ENCODE results near the gene SH3PXD2A.

The SH3PXD2A gene

GRCh38 chr10:103622935-103623574 lies 232.3 kb downstream of the SH3PXD2A start:
- H3K4me3 ChIP-seq (ENCODE audit: low read length) = no peak overlapping the region
- H3K4me1 ChIP-seq (ENCODE audit: control insufficient read depth, insufficient read depth, low read length) = peaks cover 20% of the 10 kb centered on the region
- H3K27me3 ChIP-seq (ENCODE audit: control insufficient read depth, insufficient read depth, low read length) = no peaks in the 10 kb centered on the region
- no peak overlapping the region for H3K27ac ChIP-seq (ENCODE audit: low read depth, low read length)
- H3K36me3 ChIP-seq (ENCODE audit: control insufficient read depth, insufficient read depth, low read length) = peaks cover 54% of the 10 kb centered on the region
- H3K9ac ChIP-seq (ENCODE audit: low read length) = no peak overlapping the region

DNA sequence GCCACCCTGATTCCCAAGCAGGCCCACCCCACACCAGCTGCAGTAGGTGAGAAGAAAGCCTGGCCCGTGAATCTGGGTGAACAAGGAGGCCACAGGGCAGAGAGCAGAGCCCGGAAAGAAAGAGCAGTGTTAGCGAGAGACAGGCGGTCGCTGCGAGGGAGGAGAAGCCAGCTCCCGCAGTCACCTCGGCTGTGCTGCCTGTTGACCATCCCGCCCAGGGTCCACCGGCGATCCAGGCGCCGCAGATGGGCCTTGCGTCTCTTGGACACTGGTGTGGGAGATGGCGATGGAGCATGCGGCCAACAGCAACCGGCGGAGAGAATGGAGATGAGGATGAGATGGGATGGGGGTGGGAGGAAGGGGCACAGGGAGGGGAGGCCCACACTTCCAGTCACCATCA lies 233.1 kb downstream of the SH3PXD2A start:
- Histone ChIP-seq H3K27me3 (ENCODE audit: control insufficient read depth, insufficient read depth, low read length) (no peaks in the 10 kb centered on the region), H3K36me3 (ENCODE audit: control insufficient read depth, insufficient read depth, low read length) (peaks cover 49% of the 10 kb centered on the region), H3K4me3 (ENCODE audit: low read length) (no peak overlapping the region), H3K9ac (ENCODE audit: low read length) (no peak overlapping the region), H3K4me1 (ENCODE audit: control insufficient read depth, insufficient read depth, low read length) (peaks cover 20% of the 10 kb centered on the region), H3K27ac (ENCODE audit: low read depth, low read length) (peak overlapping the region; percentile 24)

DNA sequence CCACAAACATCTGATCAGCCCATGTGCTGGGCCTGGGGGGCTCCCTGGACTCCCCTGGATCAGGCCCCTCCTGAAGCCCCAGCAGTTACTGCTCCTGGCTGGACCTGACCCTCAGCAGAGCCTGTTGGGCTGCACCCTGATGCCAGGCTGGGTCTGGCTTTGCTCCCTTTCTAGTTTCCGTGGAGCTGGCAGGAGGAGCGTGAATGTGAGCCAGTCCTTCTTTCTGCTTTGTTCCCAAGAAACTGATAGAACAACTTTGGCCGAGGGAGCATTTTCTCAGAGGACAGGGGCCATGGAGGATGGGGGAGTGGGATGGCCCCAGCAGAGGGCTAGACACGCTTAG lies 233.6 kb downstream of the SH3PXD2A start:
- H3K4me3 ChIP-seq (ENCODE audit: low read length) = no peak overlapping the region
- peak overlapping the region; percentile 24 for H3K27ac ChIP-seq (ENCODE audit: low read depth, low read length)
- peaks cover 44% of the 10 kb centered on the region for H3K36me3 ChIP-seq (ENCODE audit: control insufficient read depth, insufficient read depth, low read length)
- no peak overlapping the region for H3K9ac ChIP-seq (ENCODE audit: low read length)
- no peaks in the 10 kb centered on the region for H3K27me3 ChIP-seq (ENCODE audit: control insufficient read depth, insufficient read depth, low read length)
- H3K4me1 ChIP-seq (ENCODE audit: control insufficient read depth, insufficient read depth, low read length) = peaks cover 20% of the 10 kb centered on the region

DNA sequence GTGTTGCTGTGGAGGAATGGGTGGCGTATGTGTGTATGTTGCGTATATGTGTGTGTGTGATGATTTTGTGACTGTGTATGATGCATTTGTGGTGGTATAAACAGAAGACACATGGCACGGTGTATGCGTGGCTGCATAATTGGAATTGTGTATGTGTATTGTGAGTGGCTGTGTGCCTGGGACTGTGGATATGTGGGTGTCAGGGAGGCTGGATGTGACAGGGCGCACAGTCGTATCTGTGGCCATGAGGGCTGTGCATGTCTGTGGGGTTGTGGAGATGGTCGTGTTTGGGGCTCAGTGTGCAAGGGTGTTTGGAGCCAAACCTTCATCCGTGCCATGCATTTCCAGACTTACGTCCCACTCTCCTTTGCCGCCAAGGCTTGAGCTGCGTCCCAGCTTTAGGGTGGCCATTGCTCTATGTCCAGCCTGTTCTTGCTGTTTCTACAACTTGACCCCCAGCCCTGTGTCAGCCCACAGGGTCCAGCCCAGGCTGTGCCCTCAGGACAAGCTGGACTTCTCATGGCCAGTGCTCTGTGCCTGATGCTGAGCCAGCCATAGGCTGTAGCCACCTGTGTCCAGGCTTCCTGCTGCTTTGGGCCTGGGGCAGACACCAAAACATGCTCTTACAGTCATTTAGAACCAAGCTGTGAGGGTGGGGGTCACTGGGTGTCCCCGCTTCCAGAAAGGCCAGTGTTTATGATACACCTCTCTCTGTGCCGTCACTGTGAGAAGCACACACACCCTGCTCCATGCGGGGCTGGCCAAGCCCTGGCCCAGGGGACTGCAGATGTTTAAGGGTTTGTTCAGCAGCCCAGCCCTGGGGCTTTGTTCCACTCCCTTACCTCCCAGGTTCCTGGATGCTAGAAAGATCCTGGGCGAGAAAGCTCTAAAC lies 234.2 kb downstream of the SH3PXD2A start:
- H3K36me3 ChIP-seq (ENCODE audit: control insufficient read depth, insufficient read depth, low read length) = peaks cover 42% of the 10 kb centered on the region
- H3K4me1 ChIP-seq (ENCODE audit: control insufficient read depth, insufficient read depth, low read length) = peaks cover 20% of the 10 kb centered on the region
- peak overlapping the region; percentile 10 for H3K27ac ChIP-seq (ENCODE audit: low read depth, low read length)
- H3K27me3 ChIP-seq (ENCODE audit: control insufficient read depth, insufficient read depth, low read length) = no peaks in the 10 kb centered on the region
- no peak overlapping the region for H3K4me3 ChIP-seq (ENCODE audit: low read length)
- no peak overlapping the region for H3K9ac ChIP-seq (ENCODE audit: low read length)

- H3K4me1 ChIP-seq (ENCODE audit: control insufficient read depth, insufficient read depth, low read length) = peaks cover 20% of the 10 kb centered on the region
- no peaks in the 10 kb centered on the region for H3K27me3 ChIP-seq (ENCODE audit: control insufficient read depth, insufficient read depth, low read length)
- no peak overlapping the region for H3K4me3 ChIP-seq (ENCODE audit: low read length)
- no peak overlapping the region for H3K9ac ChIP-seq (ENCODE audit: low read length)
- peak overlapping the region; percentile 27 for H3K27ac ChIP-seq (ENCODE audit: low read depth, low read length)
- H3K36me3 ChIP-seq (ENCODE audit: control insufficient read depth, insufficient read depth, low read length) = peaks cover 36% of the 10 kb centered on the region
These were observed 235.0 kb downstream of the SH3PXD2A start for GRCh38 chr10:103620352-103620740.

- H3K4me3 ChIP-seq (ENCODE audit: low read length) = no peak overlapping the region
- H3K36me3 ChIP-seq (ENCODE audit: control insufficient read depth, insufficient read depth, low read length) = peaks cover 29% of the 10 kb centered on the region
- peak overlapping the region; percentile 27 for H3K27ac ChIP-seq (ENCODE audit: low read depth, low read length)
- H3K4me1 ChIP-seq (ENCODE audit: control insufficient read depth, insufficient read depth, low read length) = peaks cover 20% of the 10 kb centered on the region
- no peak overlapping the region for H3K9ac ChIP-seq (ENCODE audit: low read length)
- H3K27me3 ChIP-seq (ENCODE audit: control insufficient read depth, insufficient read depth, low read length) = no peaks in the 10 kb centered on the region
These were observed 235.7 kb downstream of the SH3PXD2A start for GRCh38 chr10:103619424-103620351.

GRCh38 chr10:103618575-103619423 lies 236.6 kb downstream of the SH3PXD2A start:
- H3K27ac ChIP-seq (ENCODE audit: low read depth, low read length) = peak overlapping the region; percentile 40
- H3K4me1 ChIP-seq (ENCODE audit: control insufficient read depth, insufficient read depth, low read length) = peaks cover 20% of the 10 kb centered on the region
- no peak overlapping the region for H3K9ac ChIP-seq (ENCODE audit: low read length)
- H3K36me3 ChIP-seq (ENCODE audit: control insufficient read depth, insufficient read depth, low read length) = peaks cover 23% of the 10 kb centered on the region
- H3K4me3 ChIP-seq (ENCODE audit: low read length) = no peak overlapping the region
- H3K27me3 ChIP-seq (ENCODE audit: control insufficient read depth, insufficient read depth, low read length) = no peaks in the 10 kb centered on the region

DNA sequence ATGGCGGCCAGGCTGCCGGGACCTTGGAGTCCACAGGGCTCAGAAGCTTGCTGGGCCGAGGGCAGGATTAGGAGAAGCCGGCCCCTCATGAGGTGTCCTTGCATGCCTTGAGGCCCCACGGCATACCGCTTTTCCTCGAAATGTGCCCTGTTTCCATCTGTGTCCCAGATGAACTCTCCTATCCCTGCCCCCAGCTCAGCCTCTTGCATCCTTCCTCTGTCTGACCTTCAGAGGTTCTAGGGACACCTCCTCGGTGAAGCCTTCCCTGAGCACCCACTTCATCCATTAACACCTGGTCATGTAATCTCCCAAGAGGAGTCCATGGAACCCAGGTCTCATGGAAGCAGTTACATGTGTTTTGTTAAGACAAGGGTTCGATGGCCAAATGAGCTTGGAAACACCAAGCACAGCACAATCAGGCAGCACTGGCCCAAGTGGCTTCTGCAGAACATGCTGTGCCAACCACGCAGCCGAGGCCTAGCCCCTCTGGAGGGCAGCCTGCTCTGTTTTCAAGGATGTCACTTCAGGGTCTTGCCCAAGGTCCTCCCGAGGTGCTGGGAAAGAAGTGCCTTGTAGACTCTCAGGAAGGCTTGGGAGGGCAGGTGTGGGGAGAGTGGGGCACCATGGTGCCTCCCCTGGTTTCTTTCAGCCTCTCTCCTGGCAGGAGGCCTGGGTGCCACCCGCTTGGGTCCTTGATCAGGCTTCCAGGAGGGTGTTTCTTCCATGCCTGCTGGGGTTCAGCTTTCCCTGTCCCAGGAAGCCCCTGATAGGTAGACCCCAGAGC lies 237.6 kb downstream of the SH3PXD2A start:
- no peak overlapping the region for H3K27ac ChIP-seq (ENCODE audit: low read depth, low read length)
- H3K4me1 ChIP-seq (ENCODE audit: control insufficient read depth, insufficient read depth, low read length) = peaks cover 20% of the 10 kb centered on the region
- no peak overlapping the region for H3K4me3 ChIP-seq (ENCODE audit: low read length)

DNA sequence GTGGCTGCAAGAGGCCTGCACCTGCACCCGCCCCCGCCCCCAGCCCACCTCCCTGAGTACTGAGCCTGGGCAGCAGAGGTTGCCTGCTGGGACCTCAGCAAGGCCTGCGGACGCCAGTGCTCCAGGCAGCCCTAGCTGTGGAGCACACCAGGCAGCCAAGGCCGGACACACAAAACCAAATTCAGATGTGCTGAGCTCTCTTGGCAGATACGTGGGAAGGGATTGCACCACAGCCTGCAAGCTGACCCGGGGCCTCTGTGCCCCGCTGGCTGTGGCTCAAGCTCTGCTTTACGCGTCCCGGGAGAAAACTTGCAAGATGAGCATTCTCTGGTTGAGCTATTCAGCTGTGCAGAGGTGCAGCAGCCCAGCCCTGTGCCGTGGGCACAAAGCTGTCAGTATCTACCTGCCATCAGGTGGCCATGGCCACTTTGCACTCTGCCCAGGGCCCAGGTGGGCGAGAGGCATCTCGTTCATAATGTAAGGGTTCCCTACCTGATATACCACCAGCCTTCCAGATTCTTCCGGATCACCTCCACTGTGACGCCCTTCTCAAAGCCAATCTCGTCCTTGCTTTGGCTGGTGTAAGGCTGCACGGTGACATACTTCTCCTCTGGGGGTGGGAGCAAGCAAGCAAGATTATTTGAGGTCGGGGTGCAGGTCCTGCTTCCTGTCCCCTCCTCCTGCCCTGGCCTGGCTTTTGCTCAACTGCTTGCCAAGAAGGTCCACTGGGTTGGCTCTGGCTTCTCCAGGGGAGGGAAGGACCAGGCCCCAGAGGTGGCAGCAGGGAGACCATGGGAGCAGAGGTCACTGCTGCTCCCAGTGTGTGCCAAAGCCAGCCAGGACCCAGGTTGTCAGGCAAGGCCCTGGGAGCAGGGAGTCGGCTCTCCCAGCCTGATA lies 238.4 kb downstream of the SH3PXD2A start:
- H3K4me1 ChIP-seq (ENCODE audit: control insufficient read depth, insufficient read depth, low read length) = peaks cover 20% of the 10 kb centered on the region
- H3K27me3 ChIP-seq (ENCODE audit: control insufficient read depth, insufficient read depth, low read length) = no peaks in the 10 kb centered on the region
- peaks cover 33% of the 10 kb centered on the region for H3K36me3 ChIP-seq (ENCODE audit: control insufficient read depth, insufficient read depth, low read length)
- H3K27ac ChIP-seq (ENCODE audit: low read depth, low read length) = no peak overlapping the region
- no peak overlapping the region for H3K9ac ChIP-seq (ENCODE audit: low read length)
- no peak overlapping the region for H3K4me3 ChIP-seq (ENCODE audit: low read length)

More for the DNA sequence above, 237.6 kb downstream of the SH3PXD2A start:
- no peaks in the 10 kb centered on the region for H3K27me3 ChIP-seq (ENCODE audit: control insufficient read depth, insufficient read depth, low read length)
- H3K9ac ChIP-seq (ENCODE audit: low read length) = no peak overlapping the region
- peaks cover 28% of the 10 kb centered on the region for H3K36me3 ChIP-seq (ENCODE audit: control insufficient read depth, insufficient read depth, low read length)

DNA sequence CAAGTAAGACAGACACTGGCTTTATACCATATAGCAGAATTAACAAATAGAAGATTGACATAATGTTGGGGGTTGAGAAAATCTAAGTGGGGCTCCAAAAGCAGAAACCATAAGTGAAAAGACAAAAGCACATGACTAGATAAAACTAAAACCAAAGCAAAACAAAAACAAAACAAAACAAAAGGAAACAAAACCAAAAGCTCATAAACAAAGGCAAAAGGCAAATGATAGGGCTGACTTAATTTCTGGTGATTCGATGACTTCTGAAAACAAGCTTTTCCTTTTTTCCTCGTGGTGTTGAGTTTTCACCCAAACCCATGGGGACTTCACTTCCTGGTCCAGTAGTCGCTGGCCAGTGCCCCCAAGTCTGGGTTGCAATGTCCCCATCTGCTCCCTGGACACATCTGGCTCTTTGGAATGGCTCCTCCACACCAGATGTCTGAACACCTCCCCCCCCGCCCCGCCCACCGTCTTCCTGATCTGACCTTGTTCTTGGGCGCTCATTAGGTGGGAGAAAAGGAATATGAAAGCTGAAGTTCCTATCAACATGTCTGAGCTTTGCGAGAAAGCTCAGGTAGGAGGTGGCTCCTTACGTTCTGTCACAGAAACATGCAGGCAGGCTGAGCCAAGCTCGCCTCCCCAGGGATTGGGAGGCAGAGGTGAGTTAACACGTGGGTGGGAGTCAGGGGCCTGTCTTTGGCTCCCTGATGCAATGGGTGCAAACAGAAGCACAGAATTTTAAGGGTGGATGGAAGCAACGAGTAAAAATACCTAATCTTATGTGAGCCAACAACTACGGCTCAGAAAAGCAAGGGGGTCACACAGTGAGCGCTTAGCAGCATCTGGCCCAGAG lies 240.8 kb downstream of the SH3PXD2A start:
- peaks cover 40% of the 10 kb centered on the region for H3K36me3 ChIP-seq (ENCODE audit: control insufficient read depth, insufficient read depth, low read length)
- H3K4me3 ChIP-seq (ENCODE audit: low read length) = no peak overlapping the region
- H3K27ac ChIP-seq (ENCODE audit: low read depth, low read length) = no peak overlapping the region
- peaks cover 12% of the 10 kb centered on the region for H3K4me1 ChIP-seq (ENCODE audit: control insufficient read depth, insufficient read depth, low read length)
- H3K9ac ChIP-seq (ENCODE audit: low read length) = no peak overlapping the region
- no peaks in the 10 kb centered on the region for H3K27me3 ChIP-seq (ENCODE audit: control insufficient read depth, insufficient read depth, low read length)

All from rectal smooth muscle tissue (tissue), 1 donor.